22Rv1 (cell line): Measurements from ENCODE around the gene NR4A1.

Experiments used
- H3K27ac ChIP-seq: fragments of 450-650 bp; 2 replicates; pipeline ENCODE4 v1.5.1; 2017
- ZFX ChIP-seq: fragments of 450-650 bp; IDR thresholded peaks from 2 replicates; pipeline ENCODE4 v1.6.1; 2017; ENCODE audit warnings: antibody characterized with exemption, borderline replicate concordance
- TF ChIP-seq, protein P1 (sequence below): fragments of 450-650 bp; IDR thresholded peaks from 2 replicates; pipeline ENCODE4 v1.5.1; 2017; ENCODE audit warnings: mild to moderate bottlenecking

Gene NR4A1

DNA sequence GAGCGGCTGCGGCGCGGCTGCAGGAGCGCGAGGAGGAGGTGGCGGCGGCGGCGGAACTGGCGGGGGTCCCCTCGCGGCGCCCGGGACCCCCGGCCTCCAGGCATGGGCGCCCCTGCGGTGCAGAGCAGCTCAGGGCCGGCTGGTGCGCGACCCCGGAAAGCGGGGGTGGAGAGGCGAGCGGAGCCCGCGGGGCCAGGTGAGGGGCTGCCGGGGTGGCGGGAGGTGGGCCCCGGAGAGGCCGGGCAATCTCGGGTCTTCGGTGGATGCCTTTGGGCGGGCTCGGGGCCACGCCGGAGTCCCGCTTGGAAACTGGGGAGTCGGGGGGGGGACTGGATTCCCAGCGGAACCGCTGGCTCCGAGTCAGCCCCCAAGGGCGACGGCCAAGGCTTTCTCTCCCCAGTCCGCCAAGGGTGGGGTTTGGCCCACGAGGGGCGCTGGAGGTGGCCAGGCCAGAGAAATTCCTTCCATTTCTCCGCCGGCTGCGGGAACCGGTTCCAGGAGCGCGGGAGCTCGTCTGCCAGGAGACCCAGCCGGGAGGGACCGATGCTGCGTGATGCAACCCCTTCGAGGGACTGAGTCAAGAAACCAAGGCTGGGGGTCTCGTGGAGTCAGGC is 13.9 kb upstream of the NR4A1 start:
- TF ChIP-seq, protein P1, sequence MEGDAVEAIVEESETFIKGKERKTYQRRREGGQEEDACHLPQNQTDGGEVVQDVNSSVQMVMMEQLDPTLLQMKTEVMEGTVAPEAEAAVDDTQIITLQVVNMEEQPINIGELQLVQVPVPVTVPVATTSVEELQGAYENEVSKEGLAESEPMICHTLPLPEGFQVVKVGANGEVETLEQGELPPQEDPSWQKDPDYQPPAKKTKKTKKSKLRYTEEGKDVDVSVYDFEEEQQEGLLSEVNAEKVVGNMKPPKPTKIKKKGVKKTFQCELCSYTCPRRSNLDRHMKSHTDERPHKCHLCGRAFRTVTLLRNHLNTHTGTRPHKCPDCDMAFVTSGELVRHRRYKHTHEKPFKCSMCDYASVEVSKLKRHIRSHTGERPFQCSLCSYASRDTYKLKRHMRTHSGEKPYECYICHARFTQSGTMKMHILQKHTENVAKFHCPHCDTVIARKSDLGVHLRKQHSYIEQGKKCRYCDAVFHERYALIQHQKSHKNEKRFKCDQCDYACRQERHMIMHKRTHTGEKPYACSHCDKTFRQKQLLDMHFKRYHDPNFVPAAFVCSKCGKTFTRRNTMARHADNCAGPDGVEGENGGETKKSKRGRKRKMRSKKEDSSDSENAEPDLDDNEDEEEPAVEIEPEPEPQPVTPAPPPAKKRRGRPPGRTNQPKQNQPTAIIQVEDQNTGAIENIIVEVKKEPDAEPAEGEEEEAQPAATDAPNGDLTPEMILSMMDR = no peak
- no peak for TF ChIP-seq ZFX
- H3K27ac ChIP-seq = peak overlapping the region; percentile 47

DNA sequence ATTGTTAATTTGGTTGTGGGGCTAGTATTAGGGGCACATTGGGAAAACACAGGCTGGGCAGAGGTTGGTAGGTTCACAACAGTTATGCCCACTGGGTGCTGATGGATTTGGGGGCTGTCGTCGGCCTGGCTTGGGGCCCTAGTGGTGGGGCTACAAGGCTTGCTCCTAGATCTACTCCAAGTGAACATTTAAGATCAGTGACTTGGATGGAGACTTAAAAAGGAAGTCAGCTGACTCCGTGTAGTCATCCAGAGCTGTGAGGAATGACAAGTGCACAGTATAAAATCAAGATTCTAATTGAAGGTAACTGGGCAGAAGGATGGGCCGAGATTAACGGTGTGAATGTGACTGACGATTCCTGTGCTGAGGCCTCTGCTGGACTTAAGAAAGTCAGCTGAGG is 12.8 kb upstream of the NR4A1 start:
- TF ChIP-seq, protein P1 = no peak
- no peak for TF ChIP-seq ZFX
- peak overlapping the region; percentile 18; the same call in 1 of the 2 replicates for H3K27ac ChIP-seq

DNA sequence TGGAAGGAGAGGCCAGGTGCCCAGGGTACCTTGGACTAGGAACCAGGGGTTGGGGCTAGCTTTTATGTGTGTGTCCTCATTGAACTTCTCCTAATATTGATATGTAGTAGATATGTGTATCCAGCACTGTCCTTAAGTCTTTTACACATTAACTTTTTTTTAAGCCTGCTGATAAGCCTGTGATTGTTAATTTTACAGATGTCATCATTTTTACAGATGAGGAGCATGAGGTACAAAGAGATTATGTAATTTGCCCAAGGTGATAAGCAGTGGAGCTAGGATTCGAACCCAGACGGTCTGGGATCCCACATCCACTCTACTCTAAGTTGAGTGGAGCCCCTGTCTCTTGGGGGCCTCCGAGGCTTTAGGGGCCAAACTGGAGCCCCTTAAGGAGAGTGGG is 10.2 kb upstream of the NR4A1 start:
- no peak for TF ChIP-seq ZFX
- TF ChIP-seq, protein P1 = no peak
- H3K27ac ChIP-seq = no peak overlapping the region

DNA sequence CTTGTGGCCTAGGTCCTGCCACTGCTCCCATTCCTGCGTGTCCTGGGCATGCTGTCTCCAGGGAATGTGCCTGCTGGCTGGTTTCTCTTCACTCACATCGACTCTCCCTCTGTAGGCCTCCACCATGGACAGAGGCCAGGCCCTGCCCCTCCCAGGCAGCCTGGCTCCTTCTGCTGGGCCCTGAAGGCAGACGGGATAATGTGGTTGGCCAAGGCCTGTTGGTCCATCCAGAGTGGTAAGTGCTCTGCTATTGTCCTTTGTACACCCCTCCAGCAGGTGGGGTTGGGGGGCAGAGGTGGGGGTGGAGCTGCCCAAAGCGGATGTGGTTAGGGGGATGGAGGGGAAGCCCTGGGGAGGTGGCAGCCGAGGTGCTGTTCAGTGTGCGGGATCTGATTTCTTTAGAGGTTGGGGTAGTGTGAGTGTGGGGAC is 9.5 kb upstream of the NR4A1 start:
- TF ChIP-seq ZFX = no peak
- TF ChIP-seq, protein P1 = no peak
- no peak overlapping the region for H3K27ac ChIP-seq

DNA sequence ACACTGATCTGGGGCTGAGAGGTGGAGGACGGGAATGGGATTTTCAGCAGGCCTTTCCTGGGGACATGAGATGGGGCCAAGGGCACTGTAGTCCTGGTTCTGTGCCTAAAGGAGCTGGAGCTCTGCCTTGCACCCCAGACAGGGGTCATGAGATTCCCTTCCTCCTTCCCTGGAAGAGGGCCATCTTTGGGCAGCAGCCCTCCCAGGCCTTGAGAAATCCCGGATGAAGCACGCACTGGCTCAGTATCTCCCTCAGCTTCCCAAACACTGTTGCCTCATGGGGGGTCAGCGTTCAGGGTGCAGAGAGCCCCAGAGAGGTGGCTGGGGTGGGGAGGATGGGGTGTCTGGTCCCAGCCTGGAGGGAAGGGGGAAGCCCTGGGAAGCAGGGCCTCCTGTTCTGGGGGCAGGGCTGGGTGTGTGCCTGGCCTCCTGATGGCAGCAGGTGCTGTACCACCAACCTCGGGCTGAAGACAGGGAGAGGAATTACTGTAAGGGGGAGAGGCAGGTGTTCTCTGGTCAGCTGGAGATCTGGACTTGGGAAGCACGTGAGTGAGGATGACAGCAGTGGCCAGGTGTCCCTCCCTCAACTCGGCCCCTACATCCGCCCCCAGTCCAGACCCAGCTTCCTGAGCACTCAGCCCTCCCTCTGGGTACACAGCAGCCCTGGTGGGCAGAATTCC is 8.4 kb upstream of the NR4A1 start:
- H3K27ac ChIP-seq = no peak overlapping the region
- no peak for TF ChIP-seq ZFX
- TF ChIP-seq, protein P1 = no peak

DNA sequence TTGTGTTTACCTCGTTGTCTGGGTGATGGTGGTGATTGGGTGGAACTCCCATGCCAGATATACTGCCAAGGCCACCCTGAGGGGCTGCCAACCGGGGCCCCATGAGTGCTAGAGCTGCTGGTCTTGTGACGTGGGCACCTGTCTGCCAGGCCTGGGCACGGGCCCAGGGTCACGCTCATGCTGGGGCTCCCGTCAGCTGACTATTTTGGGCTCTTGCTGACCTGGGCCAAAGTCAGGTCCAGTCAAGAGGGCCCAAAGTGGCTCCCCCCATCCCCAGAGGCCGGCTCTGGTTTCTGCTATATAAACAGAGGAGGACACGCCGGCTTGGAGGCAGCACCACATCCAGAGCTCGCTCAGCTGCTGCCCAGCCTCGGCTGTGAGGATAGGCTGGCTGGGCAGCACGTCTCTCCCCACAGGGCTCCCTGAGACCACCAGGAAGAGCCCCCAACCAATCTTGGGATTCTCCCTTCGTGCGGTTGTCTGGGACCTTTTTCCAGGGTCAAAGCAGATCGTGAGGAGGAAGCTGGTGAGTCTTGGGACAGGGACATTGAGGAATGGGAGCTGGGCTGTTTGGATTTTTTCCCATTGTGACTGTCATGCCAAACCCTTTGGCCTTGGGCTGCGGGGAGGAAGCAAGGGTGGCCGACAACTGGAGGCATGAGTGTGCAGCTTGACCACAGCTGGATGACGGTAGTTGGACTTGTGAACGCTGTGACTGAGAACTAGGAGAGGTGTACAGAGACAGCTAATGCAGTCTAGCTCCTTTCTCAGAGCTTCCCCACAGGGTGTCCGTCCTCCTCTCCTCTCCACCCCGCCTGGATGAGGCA is 7.6 kb upstream of the NR4A1 start:
- no peak for TF ChIP-seq ZFX
- TF ChIP-seq, protein P1 = no peak
- H3K27ac ChIP-seq = no peak overlapping the region
